Right cardiac atrium (tissue), 5 donors: Measurements from ENCODE around the gene ANKRD12. TPM values are rescaled to one million over a fixed set of nuclear protein-coding genes. Genes with fewer than 3 reads are reported as not detected.
"Not testable (repeated sequence)": the region's sequence is repeated elsewhere in the genome, so short reads cannot be mapped to it uniquely, and the experiment has no call there.

ENCODE experiments used
- ATAC-seq, 2 donors: fragments of 200-7000 bp; cut with Tn5 transposase; one replicate each; pipeline versions ENCODE4 v1.8.0 to v1.9.1; 2020; ENCODE audit warnings: moderate library complexity in 2 of 2, mild to moderate bottlenecking in 1 of 2
- DNase-seq, 3 donors: peaks; one replicate each; pipeline ENCODE4 v3.0.0-alpha.2; 2020
- H3K27ac ChIP-seq: one replicate; pipeline ENCODE4 v1.5.1; 2013; ENCODE audit warnings: mild to moderate bottlenecking, low read length, control low read depth, moderate library complexity
- H3K27me3 ChIP-seq: one replicate; pipeline ENCODE4 v1.6.1; 2013; ENCODE audit not compliant: control insufficient read depth, insufficient read depth
- H3K4me1 ChIP-seq: one replicate; pipeline ENCODE4 v1.6.1; 2013; ENCODE audit warnings: low read length; ENCODE audit not compliant: control insufficient read depth, insufficient read depth
- H3K4me3 ChIP-seq: one replicate; pipeline ENCODE4 v1.5.1; 2013; ENCODE audit warnings: low read length, control low read depth
- H3K9me3 ChIP-seq: one replicate; pipeline ENCODE4 v1.6.1; 2013; ENCODE audit warnings: low read length; ENCODE audit not compliant: control insufficient read depth
- WGBS: extraction: QIAGEN DNeasy Blood & Tissue Kit; methylation state at CpG from one replicate; pipeline ENCODE4 v1.1.7; 2013; 5-methylcytosine and 5-hydroxymethylcytosine counted together
- intact Hi-C, 4 donors: fragments of 100-400 bp; cut with DNase I; formaldehyde crosslinking; loops; one replicate each; pipeline versions ENCODE4 v1.11.0 to v1.14.0; 2022 to 2023
- long read RNA-seq, 4 donors: library from polyadenylated mRNA; unstranded; transcript quantifications; one replicate each; pipeline ENCODE4 v2.0.0, GENCODE V29; 2020 to 2021
- polyA plus RNA-seq: library from polyadenylated mRNA; stranded (reverse); fragments of 200-250 nt; gene quantifications from one replicate; pipeline ENCODE4 v1.2.3, GENCODE V29; 2013
- total RNA-seq, 4 donors: library from RNA; stranded (reverse); fragmentation: NEBNext Ultra II Directional; extraction: Animal tissue kit (Norgen Biotek cat#: 25700); gene quantifications; one replicate each; pipeline ENCODE4 v1.2.1, GENCODE V29; 2021
- donor health status: healthy with polysubstance abuse.
- donor health status: DM: no; HTN: yes; CAD: no.
- donor health status: DM: no; HTN: no; CAD: no.
- donor health status: DM: no; HTN: yes; CAD: no; lungs with severe emphysema.
- donor health status: DM: yes; HTN: yes; CAD: no.

The ANKRD12 gene
- total RNA-seq (10 to 100 TPM; 47.3 to 59.6 (median 51.3) TPM), polyA plus RNA-seq (7.3 TPM)
- long read RNA-seq, donor 1, partial matches to known transcripts, result 29 of 57 reads
- long read RNA-seq, donor 1, other reads (novel, unspliced or antisense), result 28 of 57 reads
- long read RNA-seq, donor 2, partial matches to known transcripts, result 3 of 5 reads
- long read RNA-seq, donor 2, other reads (novel, unspliced or antisense), result 2 of 5 reads
- long read RNA-seq, donor 3, partial matches to known transcripts, result 86 of 118 reads
- long read RNA-seq, donor 3, other reads (novel, unspliced or antisense), result 31 of 118 reads
- long read RNA-seq, donor 4, partial matches to known transcripts, result 3 of 8 reads
- long read RNA-seq, donor 4, other reads (novel, unspliced or antisense), result 5 of 8 reads

- peak within 1 kb of the TSS; percentile 99 for H3K27ac ChIP-seq
- no peaks in the 10 kb centered on the region for H3K4me1 ChIP-seq
- intact Hi-C loops, result loop anchor here in 1 of 4 donors (5.0 kb wide), 1 partner anchor 34 kb away; the partner anchor contains the start of gene NDUFV2
Measured at GRCh38 chr18:9136315-9137155, at the start of gene ANKRD12. ANKRD12 (plus strand) TSS chr18:9136781; CDS start chr18:9182433, 45,652 bp downstream.

GRCh38 chr18:9087144-9087543, 49.4 kb upstream of the ANKRD12 start:
- no peak for DNase-seq
- no peaks in the 10 kb centered on the region for H3K4me1 ChIP-seq
- no peaks in the 10 kb centered on the region for H3K27me3 ChIP-seq
- intact Hi-C loops, result no loop called here
- ATAC-seq, result no peak
- WGBS, result 94% methylated on average over 2 of the region's 2 CpGs
- H3K9me3 ChIP-seq, result no peaks in the 10 kb centered on the region
- no peak overlapping the region for H3K4me3 ChIP-seq
- no peak overlapping the region for H3K27ac ChIP-seq

More at GRCh38 chr18:9136315-9137155, at the start of gene ANKRD12:
- Histone ChIP-seq H3K4me3 (peak within 1 kb of the TSS; percentile 65), H3K9me3 (no peaks in the 10 kb centered on the region), H3K27me3 (no peaks in the 10 kb centered on the region)
- ATAC-seq (peak; percentile 98), DNase-seq (peak; percentile 97 to 99 (median 98))
- WGBS, result under 1% methylated on average over 95 of the region's 95 CpGs

- no peak overlapping the region for H3K27ac ChIP-seq
- no peaks in the 10 kb centered on the region for H3K9me3 ChIP-seq
- DNase-seq (no peak), ATAC-seq (no peak)
- WGBS, result 95% methylated on average over 5 of the region's 5 CpGs
- H3K27me3 ChIP-seq, result no peaks in the 10 kb centered on the region
- intact Hi-C loops, result no loop called here
- no peaks in the 10 kb centered on the region for H3K4me1 ChIP-seq
- no peak overlapping the region for H3K4me3 ChIP-seq
Measured at GRCh38 chr18:9088252-9088651, 48.3 kb upstream of the ANKRD12 start.

GRCh38 chr18:9088727-9089126, 47.9 kb upstream of the ANKRD12 start:
- H3K4me1 ChIP-seq, H3K27ac ChIP-seq, intact Hi-C loops, H3K9me3 ChIP-seq, H3K4me3 ChIP-seq, DNase-seq, ATAC-seq, H3K27me3 ChIP-seq: not testable (repeated sequence)
- WGBS, result 96% methylated on average over 2 of the region's 2 CpGs

GRCh38 chr18:9090578-9090977, 46.0 kb upstream of the ANKRD12 start:
- intact Hi-C loops, result no loop called here
- no peak overlapping the region for H3K27ac ChIP-seq

GRCh38 chr18:9091066-9091476, 45.5 kb upstream of the ANKRD12 start:
- no peaks in the 10 kb centered on the region for H3K9me3 ChIP-seq
- 78% methylated on average over 4 of the region's 4 CpGs for WGBS
- no peaks in the 10 kb centered on the region for H3K4me1 ChIP-seq
- no peak overlapping the region for H3K27ac ChIP-seq
- no peaks in the 10 kb centered on the region for H3K27me3 ChIP-seq
- intact Hi-C loops, result no loop called here
- H3K4me3 ChIP-seq, result no peak overlapping the region
- ATAC-seq, result no peak
- no peak for DNase-seq

More at GRCh38 chr18:9090578-9090977, 46.0 kb upstream of the ANKRD12 start:
- Histone ChIP-seq H3K4me3 (no peak overlapping the region), H3K27me3 (no peaks in the 10 kb centered on the region), H3K9me3 (no peaks in the 10 kb centered on the region), H3K4me1 (no peaks in the 10 kb centered on the region)
- no peak for DNase-seq
- WGBS, result 82% methylated on average over 5 of the region's 5 CpGs
- ATAC-seq, result no peak

GRCh38 chr18:9092665-9093064, 43.9 kb upstream of the ANKRD12 start:
- Histone ChIP-seq H3K4me3 (no peak overlapping the region), H3K27me3 (no peaks in the 10 kb centered on the region), H3K4me1 (no peaks in the 10 kb centered on the region), H3K9me3 (no peaks in the 10 kb centered on the region), H3K27ac (no peak overlapping the region)
- intact Hi-C loops, result no loop called here
- ATAC-seq, result peak; percentile 19 to 51
- DNase-seq, result no peak
- 55% methylated on average over 2 of the region's 2 CpGs for WGBS

GRCh38 chr18:9093109-9093508, 43.5 kb upstream of the ANKRD12 start:
- 90% methylated on average over 3 of the region's 3 CpGs for WGBS
- H3K4me3 ChIP-seq, H3K27ac ChIP-seq, H3K27me3 ChIP-seq, ATAC-seq, H3K9me3 ChIP-seq, H3K4me1 ChIP-seq, DNase-seq, intact Hi-C loops: not testable (repeated sequence)

GRCh38 chr18:9094307-9095226, 42.0 kb upstream of the ANKRD12 start:
- Histone ChIP-seq H3K4me3 (no peak overlapping the region), H3K4me1 (no peaks in the 10 kb centered on the region), H3K27ac (no peak overlapping the region), H3K9me3 (no peaks in the 10 kb centered on the region), H3K27me3 (no peaks in the 10 kb centered on the region)
- ATAC-seq (peak in 1 of 2 donors; percentile 55), DNase-seq (no peak)
- WGBS, result 77% methylated on average over 7 of the region's 7 CpGs
- intact Hi-C loops, result no loop called here

GRCh38 chr18:9095297-9096006, 41.1 kb upstream of the ANKRD12 start:
- Histone ChIP-seq H3K4me1 (no peaks in the 10 kb centered on the region), H3K27ac (no peak overlapping the region), H3K4me3 (no peak overlapping the region), H3K9me3 (no peaks in the 10 kb centered on the region), H3K27me3 (no peaks in the 10 kb centered on the region)
- WGBS, result 50% methylated on average over 9 of the region's 9 CpGs
- ATAC-seq (no peak), DNase-seq (no peak)
- intact Hi-C loops, result no loop called here
